CD14-positive monocyte (primary cell): ENCODE data around the gene DGKB. TPM values are rescaled to one million over a fixed set of nuclear protein-coding genes. Genes with fewer than 3 reads are reported as not detected.

Source experiments
- DNase-seq, 3 donors: peaks; one replicate each; pipeline ENCODE4 v3.0.0-alpha.2; 2011 to 2022
- H2AFZ ChIP-seq: 2 replicates; pipeline ENCODE4 v1.6.0; 2012; ENCODE audit warnings: mild to moderate bottlenecking, low read depth, low read length, inconsistent platforms; ENCODE audit not compliant: insufficient read depth, poor library complexity, severe bottlenecking
- H3K27ac ChIP-seq, 2 donors: 1 replicate in 1 of 2; 2 replicates in 1 of 2; pipeline ENCODE4 v1.5.1; 2012 to 2013; ENCODE audit warnings: low read length in 2 of 2, control low read depth in 1 of 2, inconsistent platforms in 1 of 2, low read depth in 1 of 2, mild to moderate bottlenecking in 1 of 2
- H3K27me3 ChIP-seq, 2 donors: one replicate each; pipeline versions ENCODE4 v1.6.0 to v1.6.1; 2011 to 2013; ENCODE audit warnings: low read length in 2 of 2; ENCODE audit not compliant: control insufficient read depth in 2 of 2, insufficient read depth in 2 of 2
- H3K36me3 ChIP-seq, 2 donors: replicated peaks in 1 of 2; 1 replicate in 1 of 2; 2 replicates in 1 of 2; pipeline versions ENCODE4 v1.5.1 to v1.6.1; 2012 to 2013; ENCODE audit warnings: low read length in 2 of 2, control low read depth in 1 of 2, inconsistent platforms in 1 of 2, mild to moderate bottlenecking in 1 of 2; ENCODE audit not compliant: insufficient read depth in 2 of 2, control insufficient read depth in 1 of 2
- H3K4me1 ChIP-seq, 2 donors: 1 replicate in 1 of 2; 2 replicates in 1 of 2; pipeline versions ENCODE4 v1.5.1 to v1.6.1; 2012 to 2013; ENCODE audit warnings: low read length in 2 of 2, control low read depth in 1 of 2, inconsistent platforms in 1 of 2, mild to moderate bottlenecking in 1 of 2, moderate library complexity in 1 of 2; ENCODE audit not compliant: insufficient read depth in 2 of 2, control insufficient read depth in 1 of 2
- H3K4me2 ChIP-seq: replicated peaks from 2 replicates; pipeline ENCODE3; 2012; ENCODE audit warnings: low read length, moderate library complexity, mild to moderate bottlenecking; ENCODE audit not compliant: poor library complexity, severe bottlenecking; ENCODE audit errors: extremely low read depth
- H3K4me3 ChIP-seq, 3 experiments: fragments of 200-600 bp in 1 of 3; sonication (generic) in 1 of 3; replicated peaks in 1 of 3; 1 replicate in 2 of 3; 2 replicates in 1 of 3; pipeline ENCODE4 v1.5.1; 2011 to 2013; ENCODE audit warnings: low read length in 3 of 3, mild to moderate bottlenecking in 3 of 3, control low read depth in 2 of 3, low read depth in 2 of 3, inconsistent platforms in 1 of 3, moderate library complexity in 1 of 3
- H3K79me2 ChIP-seq: 2 replicates; pipeline ENCODE4 v1.6.0; 2012; ENCODE audit warnings: mild to moderate bottlenecking, control low read depth, inconsistent platforms, low read length, moderate library complexity; ENCODE audit not compliant: insufficient read depth
- H3K9ac ChIP-seq: 2 replicates; pipeline ENCODE4 v1.6.0; 2017; ENCODE audit warnings: low read length, mild to moderate bottlenecking; ENCODE audit not compliant: insufficient read depth, poor library complexity, severe bottlenecking
- H3K9me3 ChIP-seq, 2 donors: replicated peaks in 1 of 2; 1 replicate in 1 of 2; 2 replicates in 1 of 2; pipeline versions ENCODE4 v1.5.1 to v1.6.1; 2012 to 2013; ENCODE audit warnings: low read length in 2 of 2, control low read depth in 1 of 2; ENCODE audit not compliant: control insufficient read depth in 1 of 2, insufficient read depth in 1 of 2
- H4K20me1 ChIP-seq: 2 replicates; pipeline ENCODE4 v1.6.0; 2012; ENCODE audit warnings: mild to moderate bottlenecking, low read length, control low read depth, moderate library complexity; ENCODE audit not compliant: insufficient read depth
- H3K27ac Mint-ChIP-seq, 7 donors: one replicate each; pipeline ENCODE4 v1.8.0; 2020; ENCODE audit warnings: mild to moderate bottlenecking in 7 of 7, mixed read lengths in 7 of 7, moderate library complexity in 6 of 7, inconsistent platforms in 2 of 7
- H3K27me3 Mint-ChIP-seq, 3 donors: one replicate each; pipeline ENCODE4 v1.8.0; 2021 to 2022; ENCODE audit warnings: low read depth in 3 of 3, mild to moderate bottlenecking in 3 of 3, mixed read lengths in 3 of 3, moderate library complexity in 3 of 3, inconsistent platforms in 1 of 3
- H3K36me3 Mint-ChIP-seq, 2 donors: one replicate each; pipeline ENCODE4 v1.8.0; 2020; ENCODE audit warnings: mixed read lengths in 2 of 2, inconsistent platforms in 1 of 2, mild to moderate bottlenecking in 1 of 2
- H3K4me1 Mint-ChIP-seq: one replicate; pipeline ENCODE4 v1.8.0; 2020; ENCODE audit warnings: mild to moderate bottlenecking, mixed read lengths
- H3K4me3 Mint-ChIP-seq, 2 donors: one replicate each; pipeline ENCODE4 v1.8.0; 2020; ENCODE audit warnings: mild to moderate bottlenecking in 2 of 2, mixed read lengths in 2 of 2, moderate library complexity in 1 of 2
- H3K9me3 Mint-ChIP-seq, 7 donors: one replicate each; pipeline ENCODE4 v1.8.0; 2020 to 2022; ENCODE audit warnings: mixed read lengths in 7 of 7, mild to moderate bottlenecking in 6 of 7, moderate library complexity in 6 of 7, inconsistent platforms in 2 of 7
- CTCF ChIP-seq: fragments of 200-600 bp; IDR thresholded peaks from one replicate; pipeline ENCODE4 v1.8.0; 2022; ENCODE audit warnings: antibody characterized with exemption, mild to moderate bottlenecking
- WGBS: methylation state at CpG from one replicate; pipeline ENCODE4 v1.1.5; 2013; ENCODE audit warnings: missing lambda C conversion rate; ENCODE audit not compliant: insufficient coverage; 5-methylcytosine and 5-hydroxymethylcytosine counted together
- intact Hi-C, 2 donors: fragments of 100-400 bp; cut with micrococcal nuclease; formaldehyde crosslinking; loops; one replicate each; pipeline versions ENCODE4 v1.15.0 to v1.15.1; 2023
- polyA plus RNA-seq, 3 donors: library from polyadenylated mRNA; depleted of rRNA in 1 of 3; unstranded in 2 of 3; stranded (reverse) in 1 of 3; fragments of 300-500 nt in 2 of 3; fragments of >200 nt in 1 of 3; fragmentation: Illumina TruSeq in 2 of 3; gene quantifications; 1 replicate in 2 of 3; 2 replicates in 1 of 3; pipeline ENCODE4 v1.2.3, GENCODE V29; 2012 to 2021

Gene DGKB
- polyA plus RNA-seq, 3 donors = not detected

GRCh38 chr7:14425559-14425958 lies 477.0 kb downstream of the DGKB start:
- no CpG with 5 or more reads among the region's 1 CpG for WGBS
- no peaks in the 10 kb centered on the region for H3K4me1 Mint-ChIP-seq
- Histone ChIP-seq H3K27me3 (no peaks in the 10 kb centered on the region), H2AFZ (no peak overlapping the region), H3K27ac (no peak overlapping the region), H3K4me1 (no peaks in the 10 kb centered on the region), H3K4me3 (no peak overlapping the region), H3K9ac (no peak overlapping the region), H3K9me3 (peaks cover 0 to 5% of the 10 kb centered on the region in 2 donors), H3K79me2 (no peaks in the 10 kb centered on the region), H3K36me3 (no peaks in the 10 kb centered on the region), H3K4me2 (no peak overlapping the region), H4K20me1 (no peaks in the 10 kb centered on the region)
- H3K27ac Mint-ChIP-seq = no peak overlapping the region
- no peaks in the 10 kb centered on the region for H3K36me3 Mint-ChIP-seq
- peaks cover 0 to 1% (median 0%) of the 10 kb centered on the region in 3 donors for H3K27me3 Mint-ChIP-seq
- intact Hi-C loops = no loop called here
- DNase-seq = no peak
- no peak for TF ChIP-seq CTCF
- no peak overlapping the region for H3K4me3 Mint-ChIP-seq
- H3K9me3 Mint-ChIP-seq = peaks cover 0 to 8% (median 4%) of the 10 kb centered on the region in 7 donors

- Mint-ChIP-seq H3K36me3 (no peaks in the 10 kb centered on the region), H3K4me3 (no peak overlapping the region), H3K4me1 (no peaks in the 10 kb centered on the region), H3K27ac (no peak overlapping the region), H3K9me3 (peaks cover 0 to 8% (median 4%) of the 10 kb centered on the region in 7 donors), H3K27me3 (peaks cover 0 to 1% (median 0%) of the 10 kb centered on the region in 3 donors)
- TF ChIP-seq CTCF = no peak
- DNase-seq = no peak
- Histone ChIP-seq H2AFZ (no peak overlapping the region), H3K27me3 (no peaks in the 10 kb centered on the region), H3K9ac (no peak overlapping the region), H3K27ac (no peak overlapping the region), H3K4me2 (no peak overlapping the region), H3K79me2 (no peaks in the 10 kb centered on the region), H3K4me1 (no peaks in the 10 kb centered on the region), H3K9me3 (peaks cover 0 to 5% of the 10 kb centered on the region in 2 donors), H3K36me3 (no peaks in the 10 kb centered on the region), H4K20me1 (no peaks in the 10 kb centered on the region), H3K4me3 (no peak overlapping the region)
- no CpG with 5 or more reads among the region's 1 CpG for WGBS
- intact Hi-C loops = no loop called here
Observed at GRCh38 chr7:14424675-14425074, 477.9 kb downstream of the DGKB start.
